Nephron progenitor cell (in vitro differentiated cells): ENCODE measurements around the gene LANCL1.
"Not testable (repeated sequence)": the region's sequence is repeated elsewhere in the genome, so short reads cannot be mapped to it uniquely, and the experiment has no call there.

Source experiments
- DNase-seq: peaks from one replicate; pipeline ENCODE4 v3.0.0; 2021
- H3K27ac Mint-ChIP-seq: 2 replicates; pipeline ENCODE4 v1.8.0; 2021; ENCODE audit warnings: mild to moderate bottlenecking, moderate library complexity, mixed read lengths
- H3K27me3 Mint-ChIP-seq: 2 replicates; pipeline ENCODE4 v1.8.0; 2021; ENCODE audit warnings: mild to moderate bottlenecking, low read depth, mixed read lengths; ENCODE audit not compliant: poor library complexity
- H3K36me3 Mint-ChIP-seq: 2 replicates; pipeline ENCODE4 v1.8.0; 2021; ENCODE audit warnings: low read depth, mixed read lengths
- H3K4me1 Mint-ChIP-seq: 2 replicates; pipeline ENCODE4 v1.8.0; 2021; ENCODE audit warnings: mixed read lengths
- H3K4me3 Mint-ChIP-seq: 2 replicates; pipeline ENCODE4 v1.8.0; 2021; ENCODE audit warnings: mild to moderate bottlenecking, moderate library complexity, mixed read lengths
- H3K9me3 Mint-ChIP-seq: 2 replicates; pipeline ENCODE4 v1.8.0; 2021; ENCODE audit warnings: mild to moderate bottlenecking, moderate library complexity, mixed read lengths
- CTCF ChIP-seq: fragments of 200-600 bp; sonication (generic); IDR thresholded peaks from 2 replicates; pipeline ENCODE4 v1.5.0; 2021; ENCODE audit warnings: antibody characterized with exemption

The LANCL1 gene

GRCh38 chr2:210456571-210456970 lies 20.0 kb downstream of the LANCL1 start:
- no peak for DNase-seq
- peaks cover 2% of the 10 kb centered on the region for H3K27me3 Mint-ChIP-seq
- no peak for TF ChIP-seq CTCF
- no peak overlapping the region for H3K4me3 Mint-ChIP-seq
- peaks cover 14% of the 10 kb centered on the region for H3K4me1 Mint-ChIP-seq
- no peak overlapping the region for H3K27ac Mint-ChIP-seq
- H3K9me3 Mint-ChIP-seq: peaks cover under 1% of the 10 kb centered on the region
- peaks cover 73% of the 10 kb centered on the region for H3K36me3 Mint-ChIP-seq

GRCh38 chr2:210454336-210454735 lies 22.2 kb downstream of the LANCL1 start:
- Mint-ChIP-seq H3K27me3 (no peaks in the 10 kb centered on the region), H3K27ac (no peak overlapping the region), H3K36me3 (peaks cover 73% of the 10 kb centered on the region), H3K4me1 (peaks cover 9% of the 10 kb centered on the region), H3K9me3 (peaks cover 23% of the 10 kb centered on the region), H3K4me3 (no peak overlapping the region)
- TF ChIP-seq CTCF: no peak
- no peak for DNase-seq

DNA sequence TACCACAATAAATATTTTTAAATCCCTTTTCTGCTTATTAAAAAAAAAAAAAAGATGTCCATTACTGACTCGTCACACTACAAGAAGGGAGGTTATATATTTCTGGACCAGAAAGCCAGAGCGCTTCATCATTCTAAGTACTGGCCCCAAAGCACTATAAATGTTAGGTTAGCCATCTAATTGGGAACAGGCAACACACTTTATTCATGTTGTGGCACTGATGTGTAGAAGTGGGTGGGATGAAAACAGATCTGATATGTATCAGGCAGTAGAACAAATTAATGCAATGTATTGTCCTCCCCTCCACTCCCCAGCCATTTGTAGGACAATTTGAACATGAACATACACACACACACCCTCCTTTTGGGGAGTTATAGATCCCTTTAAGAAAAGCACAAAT lies 24.4 kb downstream of the LANCL1 start:
- TF ChIP-seq CTCF: no peak
- Mint-ChIP-seq H3K27me3 (no peaks in the 10 kb centered on the region), H3K9me3 (peaks cover 44% of the 10 kb centered on the region), H3K4me3 (no peak overlapping the region), H3K27ac (no peak overlapping the region), H3K36me3 (peaks cover 82% of the 10 kb centered on the region), H3K4me1 (no peaks in the 10 kb centered on the region)
- DNase-seq: no peak

DNA sequence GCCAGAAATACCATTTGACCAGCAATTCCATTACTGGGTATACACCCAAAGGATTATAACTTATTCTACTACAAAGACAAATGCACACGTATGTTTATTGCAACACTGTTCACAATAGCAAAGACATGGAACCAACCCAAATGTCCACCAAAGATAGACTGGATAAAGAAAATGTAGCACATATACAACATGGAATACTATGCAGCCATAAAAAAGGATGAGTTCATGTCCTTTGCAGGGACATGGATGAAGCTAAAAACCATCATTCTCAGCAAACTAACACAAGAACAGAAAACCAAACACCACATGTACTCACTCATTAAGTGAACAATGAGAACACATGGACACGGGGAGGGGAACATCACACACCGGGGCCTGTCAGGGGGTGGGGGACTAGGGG lies 25.6 kb downstream of the LANCL1 start:
- not testable (repeated sequence) for H3K4me3 Mint-ChIP-seq, H3K27me3 Mint-ChIP-seq, DNase-seq, H3K4me1 Mint-ChIP-seq, H3K27ac Mint-ChIP-seq
- H3K36me3 Mint-ChIP-seq: peaks cover 88% of the 10 kb centered on the region
- H3K9me3 Mint-ChIP-seq: peaks cover 55% of the 10 kb centered on the region

DNA sequence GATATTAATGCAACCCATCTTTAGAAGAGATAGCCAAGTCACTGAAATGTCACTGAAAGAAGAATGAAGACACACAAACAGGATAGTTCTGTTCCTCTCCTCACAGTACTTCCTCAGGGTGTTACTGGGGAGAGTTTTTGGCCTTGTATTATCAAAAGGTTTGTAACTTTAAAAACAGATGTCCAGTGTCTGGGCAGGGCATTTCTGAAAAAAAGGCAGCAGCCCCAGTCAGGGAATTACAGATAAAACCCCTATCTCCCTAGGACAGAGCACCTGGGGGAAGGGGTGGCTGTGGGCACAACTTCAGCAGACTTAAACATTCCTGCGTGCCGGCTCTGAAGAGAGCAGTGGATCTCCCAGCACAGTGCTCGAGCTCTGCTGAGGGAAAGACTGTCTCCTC lies 30.8 kb downstream of the LANCL1 start:
- no peaks in the 10 kb centered on the region for H3K27me3 Mint-ChIP-seq
- peaks cover 70% of the 10 kb centered on the region for H3K36me3 Mint-ChIP-seq
- H3K9me3 Mint-ChIP-seq: peaks cover 47% of the 10 kb centered on the region
- no peak for TF ChIP-seq CTCF
- no peak overlapping the region for H3K27ac Mint-ChIP-seq
- no peak for DNase-seq
- no peak overlapping the region for H3K4me3 Mint-ChIP-seq
- H3K4me1 Mint-ChIP-seq: peaks cover 8% of the 10 kb centered on the region

- no peak overlapping the region for H3K4me3 Mint-ChIP-seq
- H3K27me3 Mint-ChIP-seq: no peaks in the 10 kb centered on the region
- peaks cover 70% of the 10 kb centered on the region for H3K36me3 Mint-ChIP-seq
- peaks cover 41% of the 10 kb centered on the region for H3K9me3 Mint-ChIP-seq
- peak; percentile 66 for TF ChIP-seq CTCF
- DNase-seq: no peak
- no peak overlapping the region for H3K27ac Mint-ChIP-seq
- peaks cover 8% of the 10 kb centered on the region for H3K4me1 Mint-ChIP-seq
Observed at GRCh38 chr2:210445116-210445707, 31.3 kb downstream of the LANCL1 start.
